CD14-positive monocyte (primary cell): ENCODE measurements around the gene SNAPC2. TPM values are rescaled to one million over a fixed set of nuclear protein-coding genes. Genes with fewer than 3 reads are reported as not detected.
A peak's percentile ranks its signal among the peaks of the same experiment; 100 is the strongest.
"Not testable (repeated sequence)": the region's sequence is repeated elsewhere in the genome, so short reads cannot be mapped to it uniquely, and the experiment has no call there.

ENCODE experiments used
- DNase-seq, 3 donors: peaks; one replicate each; pipeline ENCODE4 v3.0.0-alpha.2; 2011 to 2022
- H2AFZ ChIP-seq: 2 replicates; pipeline ENCODE4 v1.6.0; 2012; ENCODE audit warnings: mild to moderate bottlenecking, low read depth, low read length, inconsistent platforms; ENCODE audit not compliant: insufficient read depth, poor library complexity, severe bottlenecking
- H3K27ac ChIP-seq, 2 donors: 1 replicate in 1 of 2; 2 replicates in 1 of 2; pipeline ENCODE4 v1.5.1; 2012 to 2013; ENCODE audit warnings: low read length in 2 of 2, control low read depth in 1 of 2, inconsistent platforms in 1 of 2, low read depth in 1 of 2, mild to moderate bottlenecking in 1 of 2
- H3K27me3 ChIP-seq, 2 donors: one replicate each; pipeline versions ENCODE4 v1.6.0 to v1.6.1; 2011 to 2013; ENCODE audit warnings: low read length in 2 of 2; ENCODE audit not compliant: control insufficient read depth in 2 of 2, insufficient read depth in 2 of 2
- H3K36me3 ChIP-seq, 2 donors: replicated peaks in 1 of 2; 1 replicate in 1 of 2; 2 replicates in 1 of 2; pipeline versions ENCODE4 v1.5.1 to v1.6.1; 2012 to 2013; ENCODE audit warnings: low read length in 2 of 2, control low read depth in 1 of 2, inconsistent platforms in 1 of 2, mild to moderate bottlenecking in 1 of 2; ENCODE audit not compliant: insufficient read depth in 2 of 2, control insufficient read depth in 1 of 2
- H3K4me1 ChIP-seq, 2 donors: 1 replicate in 1 of 2; 2 replicates in 1 of 2; pipeline versions ENCODE4 v1.5.1 to v1.6.1; 2012 to 2013; ENCODE audit warnings: low read length in 2 of 2, control low read depth in 1 of 2, inconsistent platforms in 1 of 2, mild to moderate bottlenecking in 1 of 2, moderate library complexity in 1 of 2; ENCODE audit not compliant: insufficient read depth in 2 of 2, control insufficient read depth in 1 of 2
- H3K4me2 ChIP-seq: replicated peaks from 2 replicates; pipeline ENCODE3; 2012; ENCODE audit warnings: low read length, moderate library complexity, mild to moderate bottlenecking; ENCODE audit not compliant: poor library complexity, severe bottlenecking; ENCODE audit errors: extremely low read depth
- H3K4me3 ChIP-seq, 3 experiments: fragments of 200-600 bp in 1 of 3; sonication (generic) in 1 of 3; replicated peaks in 1 of 3; 1 replicate in 2 of 3; 2 replicates in 1 of 3; pipeline ENCODE4 v1.5.1; 2011 to 2013; ENCODE audit warnings: low read length in 3 of 3, mild to moderate bottlenecking in 3 of 3, control low read depth in 2 of 3, low read depth in 2 of 3, inconsistent platforms in 1 of 3, moderate library complexity in 1 of 3
- H3K79me2 ChIP-seq: 2 replicates; pipeline ENCODE4 v1.6.0; 2012; ENCODE audit warnings: mild to moderate bottlenecking, control low read depth, inconsistent platforms, low read length, moderate library complexity; ENCODE audit not compliant: insufficient read depth
- H3K9ac ChIP-seq: 2 replicates; pipeline ENCODE4 v1.6.0; 2017; ENCODE audit warnings: low read length, mild to moderate bottlenecking; ENCODE audit not compliant: insufficient read depth, poor library complexity, severe bottlenecking
- H3K9me3 ChIP-seq, 2 donors: replicated peaks in 1 of 2; 1 replicate in 1 of 2; 2 replicates in 1 of 2; pipeline versions ENCODE4 v1.5.1 to v1.6.1; 2012 to 2013; ENCODE audit warnings: low read length in 2 of 2, control low read depth in 1 of 2; ENCODE audit not compliant: control insufficient read depth in 1 of 2, insufficient read depth in 1 of 2
- H4K20me1 ChIP-seq: 2 replicates; pipeline ENCODE4 v1.6.0; 2012; ENCODE audit warnings: mild to moderate bottlenecking, low read length, control low read depth, moderate library complexity; ENCODE audit not compliant: insufficient read depth
- H3K27ac Mint-ChIP-seq, 7 donors: one replicate each; pipeline ENCODE4 v1.8.0; 2020; ENCODE audit warnings: mild to moderate bottlenecking in 7 of 7, mixed read lengths in 7 of 7, moderate library complexity in 6 of 7, inconsistent platforms in 2 of 7
- H3K27me3 Mint-ChIP-seq, 3 donors: one replicate each; pipeline ENCODE4 v1.8.0; 2021 to 2022; ENCODE audit warnings: low read depth in 3 of 3, mild to moderate bottlenecking in 3 of 3, mixed read lengths in 3 of 3, moderate library complexity in 3 of 3, inconsistent platforms in 1 of 3
- H3K36me3 Mint-ChIP-seq, 2 donors: one replicate each; pipeline ENCODE4 v1.8.0; 2020; ENCODE audit warnings: mixed read lengths in 2 of 2, inconsistent platforms in 1 of 2, mild to moderate bottlenecking in 1 of 2
- H3K4me1 Mint-ChIP-seq: one replicate; pipeline ENCODE4 v1.8.0; 2020; ENCODE audit warnings: mild to moderate bottlenecking, mixed read lengths
- H3K4me3 Mint-ChIP-seq, 2 donors: one replicate each; pipeline ENCODE4 v1.8.0; 2020; ENCODE audit warnings: mild to moderate bottlenecking in 2 of 2, mixed read lengths in 2 of 2, moderate library complexity in 1 of 2
- H3K9me3 Mint-ChIP-seq, 7 donors: one replicate each; pipeline ENCODE4 v1.8.0; 2020 to 2022; ENCODE audit warnings: mixed read lengths in 7 of 7, mild to moderate bottlenecking in 6 of 7, moderate library complexity in 6 of 7, inconsistent platforms in 2 of 7
- WGBS: methylation state at CpG from one replicate; pipeline ENCODE4 v1.1.5; 2013; ENCODE audit warnings: missing lambda C conversion rate; ENCODE audit not compliant: insufficient coverage; 5-methylcytosine and 5-hydroxymethylcytosine counted together
- intact Hi-C, 2 donors: fragments of 100-400 bp; cut with micrococcal nuclease; formaldehyde crosslinking; loops; one replicate each; pipeline versions ENCODE4 v1.15.0 to v1.15.1; 2023
- polyA plus RNA-seq, 3 donors: library from polyadenylated mRNA; depleted of rRNA in 1 of 3; unstranded in 2 of 3; stranded (reverse) in 1 of 3; fragments of 300-500 nt in 2 of 3; fragments of >200 nt in 1 of 3; fragmentation: Illumina TruSeq in 2 of 3; gene quantifications; 1 replicate in 2 of 3; 2 replicates in 1 of 3; pipeline ENCODE4 v1.2.3, GENCODE V29; 2012 to 2021
- TF ChIP-seq, protein P1 (sequence below): fragments of 200-600 bp; IDR thresholded peaks from one replicate; pipeline ENCODE4 v1.8.0; 2022; ENCODE audit warnings: antibody characterized with exemption, mild to moderate bottlenecking

Gene SNAPC2
- polyA plus RNA-seq, 3 donors, result 15.7 to 27.5 (median 18.3) TPM

DNA sequence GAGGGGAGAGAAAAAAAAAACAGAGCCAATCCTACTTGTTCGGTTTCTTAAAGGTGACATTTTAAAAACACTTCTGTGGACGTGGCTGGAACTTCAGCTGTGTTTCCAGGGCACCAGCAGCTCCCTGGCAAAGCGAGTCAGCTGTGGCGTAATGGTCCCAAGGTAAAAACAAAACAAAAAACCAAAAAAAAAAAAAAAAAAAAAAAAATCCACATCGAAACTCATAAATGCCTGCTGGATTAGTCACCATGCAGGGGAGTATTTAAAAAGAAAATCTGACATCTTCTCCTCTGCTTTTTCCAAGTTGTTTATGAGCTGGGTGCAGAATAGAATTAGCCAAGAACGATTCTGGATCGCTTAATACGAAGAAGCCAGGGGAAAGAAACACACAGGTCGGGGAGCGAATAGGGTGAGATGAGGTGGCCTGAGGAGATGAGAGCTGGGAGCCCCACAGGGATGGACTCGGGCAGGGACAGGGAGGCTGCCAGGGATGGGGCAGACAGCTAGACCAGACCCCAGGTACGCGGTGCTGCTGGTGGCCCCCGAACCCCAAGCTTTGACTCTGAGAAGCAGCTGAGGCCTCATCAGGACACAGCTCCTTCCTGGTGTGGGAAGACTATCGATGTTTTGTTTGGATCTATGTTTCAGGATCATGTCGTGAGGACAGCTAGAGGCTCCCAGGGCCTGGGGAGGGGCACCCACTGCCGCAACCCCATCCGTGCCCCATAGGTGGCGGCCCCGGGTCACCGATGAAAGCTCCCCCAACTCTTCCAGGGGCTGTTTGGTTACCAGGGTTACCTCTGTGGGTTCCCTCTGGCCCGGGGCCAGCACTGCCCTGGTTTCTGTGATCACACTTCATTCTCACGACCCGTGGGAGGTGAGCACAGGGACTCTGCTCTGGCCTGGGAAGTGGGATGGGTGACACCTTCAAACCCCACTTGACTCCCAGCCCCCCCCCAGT lies 8.9 kb downstream of the SNAPC2 start:
- Histone ChIP-seq H3K27me3 (no peaks in the 10 kb centered on the region), H3K9ac (no peak overlapping the region), H3K4me3 (no peak overlapping the region), H3K9me3 (no peaks in the 10 kb centered on the region), H3K36me3 (peaks cover 35 to 39% of the 10 kb centered on the region in 2 donors), H2AFZ (no peak overlapping the region), H3K4me2 (no peak overlapping the region), H4K20me1 (peaks cover 4% of the 10 kb centered on the region), H3K27ac (no peak overlapping the region), H3K79me2 (no peaks in the 10 kb centered on the region), H3K4me1 (peaks cover 6 to 17% of the 10 kb centered on the region in 2 donors)
- peaks cover 0 to 2% (median 1%) of the 10 kb centered on the region in 7 donors for H3K9me3 Mint-ChIP-seq
- TF ChIP-seq, protein P1, sequence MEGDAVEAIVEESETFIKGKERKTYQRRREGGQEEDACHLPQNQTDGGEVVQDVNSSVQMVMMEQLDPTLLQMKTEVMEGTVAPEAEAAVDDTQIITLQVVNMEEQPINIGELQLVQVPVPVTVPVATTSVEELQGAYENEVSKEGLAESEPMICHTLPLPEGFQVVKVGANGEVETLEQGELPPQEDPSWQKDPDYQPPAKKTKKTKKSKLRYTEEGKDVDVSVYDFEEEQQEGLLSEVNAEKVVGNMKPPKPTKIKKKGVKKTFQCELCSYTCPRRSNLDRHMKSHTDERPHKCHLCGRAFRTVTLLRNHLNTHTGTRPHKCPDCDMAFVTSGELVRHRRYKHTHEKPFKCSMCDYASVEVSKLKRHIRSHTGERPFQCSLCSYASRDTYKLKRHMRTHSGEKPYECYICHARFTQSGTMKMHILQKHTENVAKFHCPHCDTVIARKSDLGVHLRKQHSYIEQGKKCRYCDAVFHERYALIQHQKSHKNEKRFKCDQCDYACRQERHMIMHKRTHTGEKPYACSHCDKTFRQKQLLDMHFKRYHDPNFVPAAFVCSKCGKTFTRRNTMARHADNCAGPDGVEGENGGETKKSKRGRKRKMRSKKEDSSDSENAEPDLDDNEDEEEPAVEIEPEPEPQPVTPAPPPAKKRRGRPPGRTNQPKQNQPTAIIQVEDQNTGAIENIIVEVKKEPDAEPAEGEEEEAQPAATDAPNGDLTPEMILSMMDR, result peak; percentile 57
- H3K4me3 Mint-ChIP-seq, result no peak overlapping the region
- H3K27ac Mint-ChIP-seq, result peak overlapping the region in 4 of 7 donors; percentile 41 to 82 (median 58)
- H3K36me3 Mint-ChIP-seq, result peaks cover 31 to 43% of the 10 kb centered on the region in 2 donors
- peaks cover 9 to 17% (median 13%) of the 10 kb centered on the region in 3 donors for H3K27me3 Mint-ChIP-seq
- 60% methylated on average over 19 of the region's 24 CpGs for WGBS
- intact Hi-C loops, result loop anchor here in 1 of 2 donors (10.0 kb wide), 1 partner anchor 1886 kb away; the partner anchor contains the start of gene FBXL12
- DNase-seq, result peak; percentile 34 to 67 (median 44)
- H3K4me1 Mint-ChIP-seq, result peaks cover 6% of the 10 kb centered on the region

GRCh38 chr19:7930030-7930429 lies 9.9 kb downstream of the SNAPC2 start:
- Histone ChIP-seq H3K36me3 (peaks cover 45 to 49% of the 10 kb centered on the region in 2 donors), H3K4me1 (peaks cover 4 to 13% of the 10 kb centered on the region in 2 donors)
- H3K9me3 ChIP-seq, H3K27me3 ChIP-seq, H3K4me3 ChIP-seq, H3K27me3 Mint-ChIP-seq, H3K79me2 ChIP-seq, H3K27ac ChIP-seq, intact Hi-C loops, H3K4me3 Mint-ChIP-seq, DNase-seq, H3K4me2 ChIP-seq, H3K9ac ChIP-seq, H2AFZ ChIP-seq, H4K20me1 ChIP-seq, H3K4me1 Mint-ChIP-seq, H3K9me3 Mint-ChIP-seq: not testable (repeated sequence)
- H3K36me3 Mint-ChIP-seq, result peaks cover 35 to 53% of the 10 kb centered on the region in 2 donors
- peak overlapping the region in 1 of 7 donors; percentile 68 for H3K27ac Mint-ChIP-seq
- WGBS, result 100% methylated on average over 1 of the region's 11 CpGs
